Left hindlimb (tissue), 1 donor: ENCODE data around the gene SETSIP.
A peak's percentile ranks its signal among the peaks of the same experiment; 100 is the strongest.
"Not testable (repeated sequence)": the region's sequence is repeated elsewhere in the genome, so short reads cannot be mapped to it uniquely, and the experiment has no call there.

Experiments used
- DNase-seq: peaks from one replicate; pipeline ENCODE4 v3.0.0-alpha.2; 2018

SETSIP gene, protein sequence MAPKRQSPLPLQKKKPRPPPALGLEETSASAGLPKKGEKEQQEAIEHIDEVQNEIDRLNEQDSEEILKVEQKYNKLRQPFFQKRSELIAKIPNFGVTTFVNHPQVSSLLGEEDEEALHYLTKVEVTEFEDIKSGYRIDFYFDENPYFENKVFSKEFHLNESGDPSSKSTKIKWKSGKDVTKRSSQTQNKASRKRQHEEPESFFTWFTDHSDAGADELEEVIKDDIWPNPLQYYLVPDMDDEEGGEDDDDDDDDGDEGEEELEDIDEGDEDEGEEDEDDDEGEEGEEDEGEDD

DNA sequence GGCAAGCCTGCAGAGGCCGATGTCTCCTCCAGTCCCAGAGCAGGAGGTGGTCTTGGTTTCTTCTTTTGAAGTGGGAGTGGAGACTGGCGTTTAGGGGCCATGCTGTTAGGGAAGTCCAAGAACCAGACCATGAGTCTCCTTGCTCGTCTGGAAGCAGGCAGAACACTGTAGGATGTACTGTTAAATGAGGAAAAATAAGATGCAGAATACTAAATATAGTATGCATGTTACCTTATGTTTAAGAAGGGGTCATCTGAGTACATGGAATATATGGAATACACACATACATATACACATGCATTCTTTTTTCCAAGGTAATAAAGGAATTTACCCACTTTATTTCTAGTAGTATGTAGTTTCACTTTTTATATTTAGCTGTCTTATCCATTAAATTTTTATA, at the start of gene SETSIP:
Gene SETSIP (minus strand): TSS at position 101 of the 400 bp plus-strand sequence. CDS start 0 bp downstream, at position 101.
- no peak for DNase-seq

DNA sequence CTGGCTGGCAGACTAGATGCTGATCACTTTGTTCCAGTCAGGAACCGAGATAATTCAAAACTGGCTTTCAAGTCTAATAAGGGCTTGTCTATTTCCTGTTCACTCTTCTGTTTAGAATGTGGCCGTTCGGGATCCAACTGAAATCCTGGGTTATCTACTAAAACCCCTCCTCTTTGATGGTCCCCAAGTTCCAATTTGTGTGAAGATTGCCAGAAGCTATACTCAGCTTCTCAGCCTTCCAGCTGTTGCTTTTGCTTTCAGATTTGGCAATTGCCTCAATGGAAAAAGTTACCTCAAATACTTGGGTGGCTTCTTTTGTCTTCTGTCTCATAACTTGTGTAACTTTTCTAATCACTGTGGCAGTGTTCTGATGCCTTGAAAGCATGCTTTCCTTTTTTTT, 48.7 kb upstream of the SETSIP start:
- no peak for DNase-seq

DNA sequence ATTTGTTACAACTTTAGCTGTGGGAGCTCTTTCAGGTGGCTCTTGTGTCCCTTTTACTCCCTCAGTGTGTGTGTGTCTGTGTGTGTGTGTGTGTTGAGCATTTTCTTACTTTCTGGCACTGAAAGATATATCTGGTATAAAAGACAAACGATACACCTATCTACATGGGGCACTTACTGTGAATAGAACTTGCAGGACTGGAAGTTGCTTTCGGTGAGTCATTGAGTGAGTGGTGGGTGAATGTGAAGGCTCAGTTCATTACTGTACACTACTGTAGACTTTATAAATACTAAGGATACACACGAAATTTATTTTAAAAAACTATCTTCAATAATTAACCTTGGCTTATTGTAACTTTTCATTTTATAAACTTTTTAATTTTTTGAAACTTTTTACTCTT, 43.6 kb upstream of the SETSIP start:
- DNase-seq = no peak

DNA sequence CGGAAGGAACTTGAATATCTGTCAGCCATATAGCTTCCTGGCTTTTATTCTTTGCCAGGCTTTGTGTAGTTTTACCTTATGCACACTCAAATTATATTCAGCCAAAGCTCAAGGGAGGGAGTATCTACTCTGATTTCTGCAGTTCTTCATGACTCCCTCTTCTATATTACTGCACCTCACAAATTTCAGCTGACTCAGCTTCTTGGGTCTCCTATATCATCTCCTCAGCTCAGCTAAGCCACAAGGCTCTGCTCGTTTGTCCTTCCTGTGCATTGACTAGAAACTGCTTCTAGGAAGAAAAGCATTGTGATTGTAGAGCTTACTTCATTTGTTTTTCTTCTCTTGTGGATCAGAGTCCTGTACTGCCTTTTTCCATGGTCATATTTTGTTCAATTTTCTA, 42.3 kb upstream of the SETSIP start:
- no peak for DNase-seq

DNA sequence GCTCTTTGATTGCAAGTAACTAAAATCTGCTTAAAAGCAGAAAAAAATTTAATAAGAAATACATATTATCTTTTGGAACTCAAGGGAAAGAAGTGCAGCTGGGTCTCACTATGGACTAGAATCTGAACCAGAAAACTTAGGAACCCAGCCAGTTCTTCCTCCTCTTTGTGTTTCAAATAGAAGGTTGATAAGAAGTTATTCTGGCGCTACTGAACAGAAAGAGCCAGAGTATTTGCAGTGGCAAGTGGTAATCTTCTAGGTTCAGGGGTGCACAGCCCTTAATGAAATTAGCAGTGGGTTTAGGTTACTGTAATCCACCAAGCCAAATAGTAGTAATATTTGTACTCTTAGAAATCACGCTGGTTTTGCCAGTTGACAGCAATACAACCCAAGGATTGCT, 33.4 kb upstream of the SETSIP start:
- no peak for DNase-seq

DNA sequence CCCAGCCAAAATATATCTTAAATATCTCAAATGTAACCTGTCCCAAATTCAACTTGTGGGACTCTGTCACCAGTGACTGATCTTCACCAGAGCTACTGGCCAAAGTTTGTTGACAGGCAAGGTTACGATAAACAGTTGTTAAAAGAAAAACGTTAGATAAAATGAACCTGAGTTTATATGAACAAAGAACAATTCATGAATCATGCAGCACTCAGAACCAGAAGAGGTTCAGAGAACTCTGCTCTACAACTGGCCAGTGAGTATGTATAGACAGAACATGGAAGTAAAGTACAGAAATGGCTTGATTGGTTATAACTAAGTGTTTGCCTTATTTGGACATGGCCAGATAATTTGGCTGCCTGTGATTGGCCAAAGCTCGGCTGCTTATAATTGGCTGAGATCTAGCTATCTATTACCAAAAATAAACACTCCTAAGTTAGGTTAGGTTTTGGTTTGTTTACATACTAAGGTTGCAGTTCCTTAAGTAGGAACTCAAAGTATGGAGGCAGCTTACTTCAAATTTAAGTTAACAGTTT, 30.4 kb upstream of the SETSIP start:
- DNase-seq = no peak

DNA sequence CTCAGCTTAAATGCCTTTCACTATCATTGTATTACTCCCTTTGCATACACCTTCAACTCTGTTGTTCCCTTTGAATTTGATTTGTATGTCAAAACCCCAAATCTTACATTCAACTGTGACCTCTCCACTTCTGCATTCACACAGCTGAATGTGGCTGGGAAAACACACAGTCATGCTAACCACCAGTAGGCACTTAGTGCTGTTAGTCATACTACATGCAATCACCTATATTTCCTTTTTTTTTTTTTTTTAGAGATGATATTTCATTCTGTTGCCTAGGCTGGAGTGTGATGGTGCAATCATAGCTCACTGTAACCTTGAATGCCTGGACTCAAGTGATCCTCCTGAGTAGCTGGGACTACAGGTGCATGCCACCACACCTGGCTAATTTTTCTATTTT, 21.1 kb upstream of the SETSIP start:
- no peak for DNase-seq

DNA sequence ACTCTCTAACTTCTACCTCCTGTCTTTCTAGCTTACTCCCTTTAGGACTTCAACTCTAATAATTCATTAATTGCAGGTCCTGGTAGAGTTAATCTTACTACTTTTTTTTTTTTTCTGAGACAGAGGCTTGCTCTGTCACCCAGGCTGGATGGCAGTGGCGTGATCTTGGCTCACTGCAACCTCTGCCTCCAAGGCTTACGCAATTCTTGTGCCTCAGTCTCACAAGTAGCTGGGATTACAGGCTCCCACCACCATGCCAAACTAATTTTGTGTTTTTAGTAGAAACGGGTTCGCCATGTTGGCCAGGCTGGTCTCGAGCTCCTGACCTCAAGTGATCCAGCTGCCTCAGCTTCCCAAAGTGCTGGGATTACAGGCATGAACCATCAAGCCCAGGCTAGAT, 20.7 kb upstream of the SETSIP start:
- no peak for DNase-seq

DNA sequence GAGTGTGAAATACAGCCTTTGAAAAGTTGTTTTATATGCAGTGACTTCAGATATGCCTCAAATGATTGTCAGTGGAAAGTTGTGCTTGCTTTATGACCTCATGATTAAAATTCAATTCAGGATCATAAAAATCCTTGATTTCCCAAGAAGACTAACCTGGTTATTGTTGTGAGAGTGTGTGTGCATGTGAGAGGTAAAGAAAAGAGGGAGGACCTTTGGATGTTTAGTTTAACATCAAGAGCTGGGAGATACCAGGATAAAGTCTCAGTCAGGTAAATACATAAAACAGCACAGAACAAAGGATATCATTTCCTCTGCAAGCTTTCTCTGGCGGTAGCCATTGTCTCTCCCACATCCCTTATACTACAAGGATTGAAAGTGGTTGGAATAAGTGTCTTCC, 19.4 kb upstream of the SETSIP start:
- DNase-seq = no peak

DNA sequence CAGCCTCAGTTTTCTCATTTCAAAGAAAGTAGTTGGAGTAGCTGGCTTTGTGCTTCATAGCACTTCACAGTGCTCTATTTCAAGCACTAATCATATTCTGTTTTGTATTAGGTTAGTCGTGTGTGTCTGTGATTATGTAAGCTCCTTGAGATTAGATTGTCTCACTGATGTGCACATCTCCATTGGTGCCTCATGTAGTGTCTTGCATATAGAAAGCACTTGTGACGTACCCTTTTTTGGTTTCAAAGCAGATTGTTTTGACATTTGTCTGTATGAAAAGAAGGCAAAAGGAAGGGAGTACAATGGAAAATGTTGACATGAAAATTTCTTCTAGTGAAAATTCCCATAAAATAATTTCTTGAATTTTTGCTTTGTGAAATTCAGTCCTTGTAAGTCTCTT, 18.9 kb upstream of the SETSIP start:
- DNase-seq = no peak

DNA sequence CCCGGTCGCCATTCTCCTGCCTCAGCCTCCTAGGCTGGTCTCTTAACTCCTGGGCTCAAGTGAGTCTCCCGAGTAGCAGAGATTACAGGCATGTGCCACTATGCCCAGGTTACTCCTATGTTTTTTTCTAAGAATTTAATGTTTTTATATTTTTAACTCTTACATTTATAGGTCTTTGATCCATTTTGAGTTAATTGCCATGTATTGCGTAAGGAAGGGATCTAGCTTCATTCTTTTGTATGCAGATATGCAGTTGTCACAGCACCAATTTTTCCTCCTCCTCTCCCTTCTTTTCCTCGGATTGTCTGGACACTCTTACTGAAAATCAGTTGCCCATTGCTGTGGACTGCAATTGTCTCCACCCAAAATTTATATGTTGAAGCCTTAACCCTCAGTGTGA, 16.4 kb upstream of the SETSIP start:
- no peak for DNase-seq

DNA sequence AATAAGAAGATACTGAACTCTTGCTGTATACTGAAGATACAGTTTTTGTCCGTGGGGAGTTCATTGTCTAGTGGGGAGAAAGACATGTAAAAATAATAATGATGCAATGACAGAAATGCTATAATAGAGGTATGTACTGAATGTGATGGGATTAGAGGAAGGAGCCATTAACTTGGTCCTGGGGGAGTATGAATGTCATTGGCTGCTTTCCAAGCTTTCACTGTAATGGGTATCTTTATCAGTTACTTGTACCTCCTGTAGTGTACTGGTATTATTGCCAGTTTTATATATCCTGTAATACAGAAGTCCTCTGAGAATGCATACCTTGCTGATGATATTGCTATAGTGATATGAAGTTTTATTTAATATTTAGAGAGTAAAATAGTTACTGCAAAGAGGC, 12.3 kb upstream of the SETSIP start:
- DNase-seq = no peak

DNA sequence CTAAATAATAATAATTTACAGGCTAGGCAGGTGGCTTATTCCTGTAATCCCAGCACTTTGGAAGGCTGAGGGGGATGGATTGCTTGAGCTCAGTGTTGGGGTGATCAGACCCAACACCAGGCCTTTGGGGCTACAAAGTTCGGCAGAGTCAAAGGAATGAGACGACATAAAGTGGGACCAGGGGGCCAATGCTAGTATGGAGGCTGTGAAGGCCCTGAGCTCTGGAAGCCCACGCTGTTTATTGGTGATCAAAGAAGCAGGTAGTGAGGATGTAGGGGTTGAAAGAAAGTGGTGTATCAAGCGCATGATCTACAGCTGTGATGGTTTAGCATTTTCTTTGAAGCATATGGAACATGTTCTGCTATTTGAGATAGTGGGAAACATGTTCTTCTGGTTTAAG, 10.5 kb upstream of the SETSIP start:
- no peak for DNase-seq

DNA sequence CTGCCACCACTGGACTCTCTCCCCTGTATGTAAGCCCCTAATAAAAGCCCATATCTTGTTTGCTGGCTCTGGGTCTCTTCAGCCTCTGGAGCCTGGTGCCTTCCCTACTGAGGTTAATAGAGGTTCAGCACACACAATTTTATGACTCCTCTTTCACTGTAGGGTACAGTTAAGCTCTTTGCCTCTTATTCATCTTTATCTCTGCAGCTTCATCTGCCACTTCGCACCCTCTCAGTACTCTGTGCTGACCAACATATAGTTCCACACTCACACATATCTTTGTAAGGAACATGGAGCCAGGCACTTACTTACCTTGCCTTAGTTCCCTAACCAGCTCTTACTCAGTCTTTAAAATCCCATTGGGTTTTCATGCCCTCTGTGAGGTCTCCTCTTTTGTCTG, 9.4 kb upstream of the SETSIP start:
- no peak for DNase-seq

DNA sequence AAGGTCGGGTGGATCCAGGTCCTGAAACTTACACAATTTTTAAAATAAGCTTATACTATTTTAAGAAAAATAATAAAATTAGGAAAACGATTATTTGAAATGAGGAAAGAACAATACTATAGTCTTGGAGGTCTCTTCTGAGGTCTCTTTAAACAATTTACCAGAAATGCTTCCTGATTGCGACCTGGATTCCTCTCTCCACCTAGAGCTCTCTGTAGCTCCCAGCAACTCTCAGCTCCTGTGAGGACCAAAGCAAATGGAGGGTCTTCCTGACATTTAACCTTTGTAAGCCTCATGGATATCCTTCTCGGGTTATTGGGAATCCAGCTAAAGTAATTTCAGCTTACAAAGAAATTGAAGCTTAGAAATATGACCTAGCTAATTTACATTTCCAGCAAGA, 5.8 kb upstream of the SETSIP start:
- no peak for DNase-seq

DNA sequence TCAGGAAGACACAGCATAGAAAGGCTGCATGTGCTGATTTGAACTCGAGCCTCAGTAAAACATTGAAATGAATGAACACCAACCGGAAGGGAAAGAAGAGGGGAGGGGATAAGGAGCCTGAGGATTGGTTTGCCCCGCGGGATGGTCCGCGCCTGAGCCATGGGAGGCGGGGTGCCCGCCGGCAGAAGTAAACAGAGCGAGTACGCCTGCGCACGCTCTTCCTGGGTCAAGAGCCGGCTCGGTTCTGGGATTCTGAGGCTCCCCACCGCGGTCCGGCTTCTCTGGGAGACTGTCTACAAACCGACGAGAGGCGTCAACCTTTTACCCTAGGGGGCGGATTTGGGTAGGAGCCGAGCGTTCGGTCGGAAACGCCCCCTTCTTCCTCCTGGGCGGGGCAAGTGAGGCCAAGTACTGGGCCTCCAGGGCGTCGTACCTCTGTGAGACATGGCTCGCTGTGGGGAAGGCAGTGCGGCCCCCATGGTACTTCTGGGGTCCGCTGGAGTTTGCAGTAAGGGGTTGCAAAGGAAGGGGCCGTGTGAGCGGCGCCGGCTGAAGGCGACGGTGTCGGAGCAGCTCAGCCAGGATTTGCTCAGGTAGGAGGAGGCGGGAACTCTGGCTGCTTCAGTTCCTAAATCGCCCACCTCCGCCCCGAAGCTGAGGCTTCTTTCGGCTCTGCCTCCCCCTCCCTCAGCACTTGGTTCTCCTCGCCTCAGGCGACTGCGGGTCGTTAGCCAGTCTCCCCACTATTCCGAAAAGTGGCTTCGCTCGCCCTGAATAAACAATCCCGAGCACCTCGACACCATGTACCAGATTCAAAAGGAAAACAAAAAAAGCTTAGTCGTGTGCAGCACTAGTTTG, 5.1 kb upstream of the SETSIP start, which contains the start of gene BTBD8:
Gene BTBD8 (plus strand): TSS at position 218 of the 858 bp plus-strand sequence. CDS start 227 bp downstream, at position 445.
- DNase-seq = peak; percentile 77

DNA sequence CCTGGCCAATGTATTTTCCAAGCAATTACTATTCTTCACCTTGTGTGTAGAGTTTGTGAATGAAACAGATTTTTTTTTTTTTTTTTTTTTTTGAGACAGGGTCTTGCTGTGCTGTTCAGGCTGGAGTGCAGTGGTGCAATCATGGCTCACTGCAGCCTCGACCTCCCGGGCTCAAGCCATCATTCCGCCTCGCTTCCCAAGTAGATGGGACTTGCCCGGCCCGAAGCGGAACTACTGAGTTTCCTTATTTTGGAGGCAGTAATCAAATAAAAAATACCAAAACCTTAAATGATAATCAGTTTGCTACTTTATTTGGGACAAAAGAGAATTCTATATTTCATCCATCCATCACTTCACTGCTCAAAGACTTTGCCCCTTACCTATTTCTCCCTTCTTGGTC, 4.2 kb upstream of the SETSIP start:
- DNase-seq = no peak

DNA sequence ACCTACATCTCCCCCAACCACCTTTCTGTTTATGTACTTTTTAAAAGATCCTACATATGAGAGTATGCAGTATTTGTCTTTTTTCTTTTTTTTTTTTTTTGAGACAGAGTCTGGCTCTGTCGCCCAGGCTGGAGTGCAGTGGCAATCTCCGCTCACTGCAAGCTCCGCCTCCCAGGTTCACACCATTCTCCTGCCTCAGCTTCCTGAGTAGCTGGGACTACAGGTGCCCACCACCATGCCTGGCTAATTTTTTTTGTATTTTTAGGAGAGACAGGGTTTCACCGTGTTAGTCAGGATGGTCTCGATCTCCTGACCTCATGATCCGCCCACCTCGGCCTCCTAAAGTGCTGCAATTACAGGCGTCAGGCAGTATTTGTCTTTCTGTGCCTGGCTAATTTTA, 2.9 kb upstream of the SETSIP start:
- not testable (repeated sequence) for DNase-seq

DNA sequence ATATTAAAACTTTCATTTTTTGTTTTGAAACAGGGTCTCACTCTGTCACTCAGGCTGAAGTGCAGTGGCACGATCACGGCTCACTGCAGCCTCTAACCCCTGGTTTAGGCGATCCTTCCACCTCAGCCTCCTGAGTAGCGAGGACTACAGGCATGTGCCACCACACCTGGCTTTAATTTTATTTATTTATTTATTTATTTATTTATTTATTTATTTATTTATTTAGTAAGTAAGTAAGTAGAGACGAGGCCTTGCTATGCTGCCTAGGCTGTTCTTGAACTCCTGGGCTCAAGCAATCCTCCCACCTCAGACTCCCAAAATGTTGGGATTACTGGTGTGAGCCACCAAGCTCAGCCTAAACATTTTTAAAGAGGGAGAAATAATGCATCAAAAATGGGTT, 1.2 kb upstream of the SETSIP start:
- DNase-seq = no peak

DNA sequence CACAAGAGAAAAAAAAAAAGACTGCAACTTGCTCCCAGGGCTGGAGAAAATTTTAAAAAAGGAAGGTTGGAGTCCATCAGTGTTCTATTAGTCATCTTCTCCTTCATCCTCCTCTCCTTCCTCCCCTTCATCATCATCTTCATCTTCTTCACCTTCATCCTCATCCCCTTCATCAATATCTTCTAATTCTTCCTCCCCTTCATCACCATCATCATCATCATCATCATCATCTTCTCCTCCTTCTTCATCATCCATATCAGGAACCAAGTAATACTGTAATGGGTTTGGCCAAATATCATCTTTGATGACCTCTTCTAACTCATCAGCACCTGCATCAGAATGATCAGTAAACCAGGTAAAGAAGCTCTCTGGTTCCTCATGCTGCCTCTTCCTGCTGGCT, 765 bp downstream of the SETSIP start:
- DNase-seq = not testable (repeated sequence)

DNA sequence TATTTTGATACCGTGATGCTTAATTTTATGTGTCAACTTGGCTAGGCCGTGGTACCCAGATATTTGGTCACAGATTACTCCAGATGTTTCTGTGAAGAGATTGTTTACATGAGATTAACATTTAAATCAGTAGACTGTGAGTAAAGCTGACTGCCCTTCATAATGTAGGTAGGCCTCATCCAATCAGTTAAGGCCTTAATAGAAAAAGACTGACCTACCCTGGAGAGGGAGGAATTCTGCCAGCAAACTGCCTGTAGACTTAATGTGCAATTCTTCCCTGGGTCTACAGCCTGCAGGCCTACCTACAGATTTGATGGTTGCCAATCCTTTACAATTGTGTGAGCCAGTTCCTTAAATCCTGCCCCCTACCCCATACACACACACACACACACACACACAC, 4.3 kb downstream of the SETSIP start:
- no peak for DNase-seq

DNA sequence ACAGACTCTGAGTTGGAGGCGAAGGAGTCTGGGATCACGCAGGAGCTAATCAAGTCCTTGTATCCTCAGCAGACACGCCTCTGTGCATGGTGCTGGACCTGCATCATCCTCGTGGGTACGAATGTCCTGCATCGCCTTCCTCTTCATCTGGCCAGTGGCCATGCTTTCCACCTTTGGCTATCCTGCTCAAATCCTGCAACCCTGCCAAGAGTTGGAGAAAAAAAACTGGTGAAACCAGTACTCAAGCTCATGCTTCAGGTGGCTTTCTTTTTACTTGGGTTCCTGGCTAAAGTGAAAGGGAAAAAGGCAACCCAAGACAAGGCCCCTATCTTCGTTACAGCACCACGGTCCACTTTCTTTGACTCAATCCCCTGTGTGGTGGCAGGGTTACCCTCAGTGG, 8.9 kb downstream of the SETSIP start:
- DNase-seq = no peak

DNA sequence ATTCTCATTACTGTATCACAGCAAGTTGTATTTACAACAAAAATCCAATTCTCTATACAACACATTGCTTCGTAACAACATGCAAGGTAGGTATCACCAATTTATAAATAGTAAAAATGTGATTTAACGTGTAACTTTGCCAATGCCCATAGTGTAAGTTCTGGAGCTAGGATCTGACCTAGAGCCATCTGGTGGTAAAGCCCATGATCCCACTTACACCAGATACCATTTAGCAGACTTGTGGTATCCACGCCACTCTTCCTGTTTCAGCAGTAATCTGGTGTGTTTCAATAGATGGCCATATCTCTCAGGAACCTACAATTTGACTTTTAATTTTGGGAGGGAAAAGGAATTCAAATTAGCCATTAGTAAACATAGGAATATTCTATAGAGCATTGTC, 10.2 kb downstream of the SETSIP start:
- no peak for DNase-seq

DNA sequence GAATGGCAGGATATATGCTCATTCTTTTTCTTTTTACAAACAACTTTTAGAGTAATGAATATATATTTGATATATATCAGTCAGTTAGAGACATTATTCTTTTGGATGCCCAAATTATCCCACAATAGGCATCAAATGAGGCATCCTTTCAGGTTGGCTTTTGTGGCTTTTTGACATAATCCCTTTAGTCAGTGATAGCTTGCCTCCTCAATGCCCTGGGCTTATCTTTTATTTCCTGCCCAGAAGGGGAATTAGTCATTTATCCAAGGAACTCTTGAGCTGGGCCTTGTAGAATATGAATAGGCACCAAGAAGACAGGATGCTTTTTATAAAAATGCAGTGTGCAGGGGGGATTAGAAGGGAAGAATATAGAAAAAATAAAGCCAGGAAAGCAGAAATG, 23.3 kb downstream of the SETSIP start:
- DNase-seq = no peak
